NT2/D1 (cell line): ENCODE results near the gene RAB13.

Source experiments
- SUZ12 ChIP-seq: IDR thresholded peaks from 2 replicates; pipeline ENCODE4 v1.6.1; 2011; ENCODE audit not compliant: insufficient read length, insufficient read depth; ENCODE audit errors: extremely low read depth
- YY1 ChIP-seq: IDR thresholded peaks from 2 replicates; pipeline ENCODE4 v1.6.1; 2011; ENCODE audit not compliant: insufficient read length, insufficient read depth
- ZNF274 ChIP-seq: IDR thresholded peaks from 2 replicates; pipeline ENCODE4 v1.6.1; 2011; ENCODE audit warnings: mild to moderate bottlenecking, low read depth, low read length

- no peak for TF ChIP-seq ZNF274
- TF ChIP-seq SUZ12 = no peak
- no peak for TF ChIP-seq YY1
These were observed 53.7 kb downstream of the RAB13 start for GRCh38 chr1:153932156-153933131.
